Putamen (tissue), 1 donor: ENCODE measurements around the gene WNT11.

Source experiments
- DNase-seq: peaks from one replicate; pipeline ENCODE4 v3.0.0-alpha.2; 2016; ENCODE audit warnings: low spot score

WNT11 gene

GRCh38 chr11:76174330-76174729 is 32.0 kb downstream of the WNT11 start:
- no peak for DNase-seq

GRCh38 chr11:76173663-76174062 is 32.6 kb downstream of the WNT11 start:
- no peak for DNase-seq

GRCh38 chr11:76172583-76172982 is 33.7 kb downstream of the WNT11 start:
- DNase-seq, result no peak

GRCh38 chr11:76170468-76170867 is 35.8 kb downstream of the WNT11 start:
- no peak for DNase-seq

GRCh38 chr11:76169473-76169896 is 36.8 kb downstream of the WNT11 start:
- no peak for DNase-seq

- DNase-seq, result no peak
Observed at GRCh38 chr11:76167590-76167989, 38.7 kb downstream of the WNT11 start.

GRCh38 chr11:76166314-76166713 is 40.0 kb downstream of the WNT11 start:
- DNase-seq, result no peak

- no peak for DNase-seq
Observed at GRCh38 chr11:76164861-76165751, 41.2 kb downstream of the WNT11 start.

GRCh38 chr11:76164081-76164480 is 42.2 kb downstream of the WNT11 start:
- DNase-seq, result no peak

- DNase-seq, result no peak
Observed at GRCh38 chr11:76163289-76163880, 42.9 kb downstream of the WNT11 start.

- no peak for DNase-seq
Observed at GRCh38 chr11:76162336-76163288, 43.7 kb downstream of the WNT11 start.

- no peak for DNase-seq
Observed at GRCh38 chr11:76161261-76161961, 44.9 kb downstream of the WNT11 start.

- DNase-seq, result no peak
Observed at GRCh38 chr11:76160856-76161255, 45.4 kb downstream of the WNT11 start.

GRCh38 chr11:76159983-76160661 is 46.2 kb downstream of the WNT11 start:
- DNase-seq, result no peak

GRCh38 chr11:76159303-76159937 is 46.9 kb downstream of the WNT11 start:
- no peak for DNase-seq

- DNase-seq, result no peak
Observed at GRCh38 chr11:76158394-76159302, 47.7 kb downstream of the WNT11 start.

- no peak for DNase-seq
Observed at GRCh38 chr11:76157891-76158290, 48.4 kb downstream of the WNT11 start.

GRCh38 chr11:76156971-76157427 is 49.3 kb downstream of the WNT11 start:
- DNase-seq, result no peak

- DNase-seq, result no peak
Observed at GRCh38 chr11:76155500-76156227, 50.6 kb downstream of the WNT11 start.
